ENCODE measurements around the gene PXMP2. TPM values are rescaled to one million over a fixed set of nuclear protein-coding genes. Genes with fewer than 3 reads are reported as not detected.

Gene PXMP2
- total RNA-seq, 6 experiments from 2014 or later: 19.8 to 22.6 (median 21.9) TPM

- H3K9me3 Mint-ChIP-seq: no peaks in the 10 kb centered on the region
- H3K4me1 Mint-ChIP-seq (ENCODE audit: low read depth): no peaks in the 10 kb centered on the region
- no peak overlapping the region for H3K4me3 Mint-ChIP-seq
- no peak for TF ChIP-seq CTCF (IDR thresholded peaks at IDR 0.05)
- H3K27ac Mint-ChIP-seq: no peak overlapping the region
- no peak for DNase-seq
- peaks cover 48% of the 10 kb centered on the region for H3K36me3 Mint-ChIP-seq (ENCODE audit: low read depth)
- no peaks in the 10 kb centered on the region; the same call in 1 of the 2 replicates for H3K27me3 Mint-ChIP-seq (ENCODE audit: insufficient read depth)
Observed at GRCh38 chr12:132662901-132663755, 24.3 kb upstream of the PXMP2 start.

GRCh38 chr12:132664206-132665148 is 22.9 kb upstream of the PXMP2 start:
- TF ChIP-seq CTCF (IDR thresholded peaks at IDR 0.05): no peak
- Mint-ChIP-seq H3K27me3 (ENCODE audit: insufficient read depth) (no peaks in the 10 kb centered on the region; the same call in 1 of the 2 replicates), H3K9me3 (no peaks in the 10 kb centered on the region), H3K4me1 (ENCODE audit: low read depth) (no peaks in the 10 kb centered on the region), H3K36me3 (ENCODE audit: low read depth) (peaks cover 52% of the 10 kb centered on the region), H3K4me3 (no peak overlapping the region), H3K27ac (no peak overlapping the region; the same call in 1 of the 2 replicates)
- no peak for DNase-seq

GRCh38 chr12:132665149-132665491 is 22.3 kb upstream of the PXMP2 start:
- Mint-ChIP-seq H3K36me3 (ENCODE audit: low read depth) (peaks cover 47% of the 10 kb centered on the region), H3K9me3 (no peaks in the 10 kb centered on the region), H3K27me3 (ENCODE audit: insufficient read depth) (no peaks in the 10 kb centered on the region; the same call in 1 of the 2 replicates), H3K4me1 (ENCODE audit: low read depth) (no peaks in the 10 kb centered on the region), H3K4me3 (no peak overlapping the region), H3K27ac (no peak overlapping the region)
- no peak for TF ChIP-seq CTCF (IDR thresholded peaks at IDR 0.05)
- DNase-seq: no peak

GRCh38 chr12:132665794-132666193 is 21.6 kb upstream of the PXMP2 start:
- no peak for DNase-seq
- Mint-ChIP-seq H3K9me3 (no peaks in the 10 kb centered on the region), H3K4me3 (no peak overlapping the region), H3K4me1 (ENCODE audit: low read depth) (no peaks in the 10 kb centered on the region), H3K27ac (no peak overlapping the region), H3K27me3 (ENCODE audit: insufficient read depth) (no peaks in the 10 kb centered on the region; the same call in 1 of the 2 replicates), H3K36me3 (ENCODE audit: low read depth) (peaks cover 46% of the 10 kb centered on the region)
- TF ChIP-seq CTCF (IDR thresholded peaks at IDR 0.05): no peak

GRCh38 chr12:132668191-132669088 is 18.9 kb upstream of the PXMP2 start:
- no peak overlapping the region for H3K27ac Mint-ChIP-seq
- H3K36me3 Mint-ChIP-seq (ENCODE audit: low read depth): peaks cover 34% of the 10 kb centered on the region
- TF ChIP-seq CTCF (IDR thresholded peaks at IDR 0.05): no peak
- H3K4me3 Mint-ChIP-seq: no peak overlapping the region
- no peak for DNase-seq
- no peaks in the 10 kb centered on the region for H3K27me3 Mint-ChIP-seq (ENCODE audit: insufficient read depth)
- H3K9me3 Mint-ChIP-seq: no peaks in the 10 kb centered on the region
- no peaks in the 10 kb centered on the region for H3K4me1 Mint-ChIP-seq (ENCODE audit: low read depth)

All from HFFc6 (cell line).